ENCODE data around the gene WDR36.

The WDR36 gene

DNA sequence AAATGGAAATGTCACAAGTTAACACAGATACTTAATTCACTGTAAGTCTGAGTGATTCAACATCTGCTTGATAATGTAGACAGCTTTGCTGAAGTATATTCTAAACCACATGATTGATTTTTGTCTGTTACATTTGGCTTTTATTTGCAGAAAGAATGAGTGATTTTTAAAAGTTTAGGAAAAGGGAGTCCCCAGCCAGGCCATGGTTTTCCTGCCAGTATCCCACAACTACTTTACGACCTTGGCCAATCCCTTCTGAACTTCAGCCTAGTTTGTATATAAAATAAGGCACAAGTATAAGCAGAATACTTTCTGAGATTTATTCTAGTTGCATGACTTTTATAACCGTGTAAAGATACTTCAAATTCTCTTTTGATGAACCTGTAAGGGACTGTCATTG lies 27.1 kb downstream of the WDR36 start:
- Mint-ChIP-seq H3K4me1 (peaks cover 16 to 26% of the 10 kb centered on the region in 2 donors), H3K27ac (no peak overlapping the region), H3K36me3 (peaks cover 19 to 40% of the 10 kb centered on the region in 2 donors), H3K9me3 (no peaks in the 10 kb centered on the region), H3K27me3 (no peaks in the 10 kb centered on the region), H3K4me3 (no peak overlapping the region)
- DNase-seq (no peak), ATAC-seq (replicated peaks) (no peak)

DNA sequence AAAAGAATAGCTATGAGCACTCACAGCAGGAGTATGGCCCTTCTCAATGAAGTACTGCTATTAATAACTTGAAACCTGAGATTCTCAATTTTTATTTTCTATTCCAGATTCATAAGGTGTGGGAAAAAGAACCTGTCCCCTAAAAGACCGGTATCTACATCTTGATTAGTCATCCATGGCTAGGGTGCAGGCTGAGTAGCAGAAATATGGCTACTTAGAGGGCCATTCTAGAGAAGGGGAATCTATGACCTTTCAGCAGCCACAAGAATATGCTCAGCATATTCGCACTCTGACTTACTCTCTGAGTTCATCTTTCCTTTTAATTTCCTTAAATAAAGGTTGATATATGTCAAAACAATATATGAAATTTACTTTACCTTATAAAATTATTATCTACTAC lies 27.7 kb downstream of the WDR36 start:
- ATAC-seq (replicated peaks) (peak; percentile 90), DNase-seq (no peak)
- H3K27ac Mint-ChIP-seq: no peak overlapping the region
- peaks cover 21 to 41% of the 10 kb centered on the region in 2 donors for H3K36me3 Mint-ChIP-seq
- no peak overlapping the region for H3K4me3 Mint-ChIP-seq
- no peaks in the 10 kb centered on the region for H3K27me3 Mint-ChIP-seq
- H3K4me1 Mint-ChIP-seq: peaks cover 14 to 22% of the 10 kb centered on the region in 2 donors
- no peaks in the 10 kb centered on the region for H3K9me3 Mint-ChIP-seq

DNA sequence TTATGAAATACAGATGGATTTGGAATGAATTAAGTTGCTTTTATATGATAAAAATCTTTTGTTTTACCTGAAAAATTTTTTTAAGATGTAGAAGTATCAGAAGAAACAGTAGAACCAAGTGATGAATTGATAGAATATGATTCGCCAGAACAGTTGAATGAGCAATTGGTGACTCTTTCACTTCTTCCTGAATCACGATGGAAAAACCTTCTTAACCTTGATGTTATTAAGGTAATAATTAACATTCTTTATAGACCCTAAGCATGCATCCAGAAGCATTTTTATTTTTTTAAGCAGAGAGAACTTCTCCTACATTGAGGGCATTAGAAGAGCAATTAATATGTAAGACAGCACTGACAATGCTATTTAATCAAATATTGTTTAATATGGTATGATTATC lies 28.8 kb downstream of the WDR36 start:
- H3K4me1 Mint-ChIP-seq: peaks cover 13 to 20% of the 10 kb centered on the region in 2 donors
- no peak overlapping the region for H3K27ac Mint-ChIP-seq
- no peak overlapping the region for H3K4me3 Mint-ChIP-seq
- ATAC-seq (replicated peaks) (no peak), DNase-seq (no peak)
- H3K9me3 Mint-ChIP-seq: no peaks in the 10 kb centered on the region
- no peaks in the 10 kb centered on the region for H3K27me3 Mint-ChIP-seq
- H3K36me3 Mint-ChIP-seq: peaks cover 20 to 40% of the 10 kb centered on the region in 2 donors

DNA sequence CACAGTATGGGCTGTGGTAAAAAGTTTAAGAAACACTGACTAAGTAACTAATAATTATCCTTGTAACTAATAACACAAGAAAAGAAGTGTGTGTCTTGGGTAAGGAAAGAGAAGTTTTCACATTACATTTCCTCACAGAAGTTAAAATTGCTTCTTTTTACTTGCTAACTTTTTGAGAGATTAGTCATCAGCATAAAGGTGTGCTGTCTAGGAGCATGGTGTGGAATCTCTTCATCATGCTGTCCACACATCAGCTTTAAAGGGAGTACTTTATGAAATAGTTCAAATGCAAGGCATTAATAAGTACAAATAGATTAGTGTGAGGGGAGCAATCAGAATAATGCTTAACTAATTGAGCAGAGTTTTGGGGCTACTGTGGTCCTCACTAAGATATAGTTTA lies 29.8 kb downstream of the WDR36 start:
- Mint-ChIP-seq H3K36me3 (peaks cover 25 to 47% of the 10 kb centered on the region in 2 donors), H3K27ac (no peak overlapping the region), H3K4me3 (no peak overlapping the region), H3K9me3 (no peaks in the 10 kb centered on the region), H3K27me3 (no peaks in the 10 kb centered on the region), H3K4me1 (peaks cover 12 to 13% of the 10 kb centered on the region in 2 donors)
- peak in 1 of 2 donors; percentile 28 for ATAC-seq (replicated peaks)
- no peak for DNase-seq

DNA sequence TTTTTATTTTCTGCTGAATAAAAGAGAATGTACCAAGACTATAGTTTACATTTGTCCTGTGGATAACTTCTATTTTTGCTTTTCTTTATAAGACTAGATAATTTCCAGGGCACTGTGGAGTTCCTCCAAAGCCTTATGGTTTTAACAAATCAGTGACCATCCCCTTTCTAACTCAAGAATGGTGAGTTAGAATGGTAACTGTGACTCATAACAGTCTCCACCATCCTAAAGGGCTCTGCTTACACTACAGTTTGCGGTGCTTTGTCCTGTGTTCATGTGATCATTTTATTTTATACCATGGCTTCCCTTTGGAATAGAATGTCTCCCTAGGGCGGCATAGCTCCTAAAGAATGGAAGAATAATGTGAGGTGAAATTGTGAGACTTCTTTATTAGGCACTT lies 30.2 kb downstream of the WDR36 start:
- Mint-ChIP-seq H3K27ac (no peak overlapping the region), H3K4me3 (no peak overlapping the region), H3K27me3 (no peaks in the 10 kb centered on the region), H3K9me3 (no peaks in the 10 kb centered on the region), H3K36me3 (peaks cover 23 to 48% of the 10 kb centered on the region in 2 donors), H3K4me1 (peaks cover 7 to 10% of the 10 kb centered on the region in 2 donors)
- DNase-seq: no peak
- ATAC-seq (replicated peaks): peak; percentile 72 to 76

DNA sequence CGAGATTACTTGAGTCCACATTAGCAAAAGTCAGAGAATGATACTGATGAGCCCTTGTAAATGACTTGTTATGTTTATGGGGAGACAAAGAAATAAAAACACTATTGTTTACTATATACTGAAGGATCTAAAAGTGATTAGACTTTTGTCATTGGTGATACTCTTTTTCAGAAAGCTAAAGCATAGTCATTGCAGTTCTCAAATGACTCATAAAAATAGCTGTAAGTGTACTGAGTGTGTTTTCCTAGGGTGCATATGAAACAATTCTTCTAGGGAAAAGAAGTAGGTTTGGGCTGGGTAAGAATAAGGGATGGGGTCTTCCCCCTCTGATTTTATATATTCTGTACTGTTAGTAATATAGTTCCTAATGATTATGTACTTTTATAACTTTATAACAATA lies 32.6 kb downstream of the WDR36 start:
- H3K27ac Mint-ChIP-seq: no peak overlapping the region
- H3K9me3 Mint-ChIP-seq: no peaks in the 10 kb centered on the region
- H3K27me3 Mint-ChIP-seq: no peaks in the 10 kb centered on the region
- DNase-seq (no peak), ATAC-seq (replicated peaks) (no peak)
- H3K4me1 Mint-ChIP-seq: peaks cover 2 to 7% of the 10 kb centered on the region in 2 donors
- peaks cover 24 to 41% of the 10 kb centered on the region in 2 donors for H3K36me3 Mint-ChIP-seq
- H3K4me3 Mint-ChIP-seq: no peak overlapping the region

DNA sequence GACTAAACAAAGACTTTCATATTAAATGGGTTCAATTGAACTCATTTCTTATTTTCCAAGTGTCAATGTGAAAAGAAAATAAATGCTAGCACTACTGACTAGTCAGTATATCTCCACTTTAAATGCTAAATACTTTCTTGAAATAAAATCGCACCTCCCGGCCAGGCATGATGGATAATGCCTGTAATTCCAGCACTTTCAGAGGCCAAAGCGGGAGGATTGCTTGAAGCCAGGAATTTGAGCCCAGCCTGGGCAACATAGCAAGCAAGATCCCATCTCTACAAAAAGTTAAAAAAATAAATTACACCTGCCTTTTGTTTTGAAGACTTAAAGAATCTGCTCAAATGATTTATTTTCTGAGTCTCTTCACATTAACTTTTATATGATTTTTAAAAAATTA lies 34.7 kb downstream of the WDR36 start:
- DNase-seq (no peak), ATAC-seq (replicated peaks) (no peak)
- Mint-ChIP-seq H3K4me3 (no peak overlapping the region), H3K27me3 (no peaks in the 10 kb centered on the region), H3K27ac (no peak overlapping the region), H3K9me3 (no peaks in the 10 kb centered on the region), H3K4me1 (peaks cover 6 to 9% of the 10 kb centered on the region in 2 donors), H3K36me3 (peaks cover 26 to 39% of the 10 kb centered on the region in 2 donors)

DNA sequence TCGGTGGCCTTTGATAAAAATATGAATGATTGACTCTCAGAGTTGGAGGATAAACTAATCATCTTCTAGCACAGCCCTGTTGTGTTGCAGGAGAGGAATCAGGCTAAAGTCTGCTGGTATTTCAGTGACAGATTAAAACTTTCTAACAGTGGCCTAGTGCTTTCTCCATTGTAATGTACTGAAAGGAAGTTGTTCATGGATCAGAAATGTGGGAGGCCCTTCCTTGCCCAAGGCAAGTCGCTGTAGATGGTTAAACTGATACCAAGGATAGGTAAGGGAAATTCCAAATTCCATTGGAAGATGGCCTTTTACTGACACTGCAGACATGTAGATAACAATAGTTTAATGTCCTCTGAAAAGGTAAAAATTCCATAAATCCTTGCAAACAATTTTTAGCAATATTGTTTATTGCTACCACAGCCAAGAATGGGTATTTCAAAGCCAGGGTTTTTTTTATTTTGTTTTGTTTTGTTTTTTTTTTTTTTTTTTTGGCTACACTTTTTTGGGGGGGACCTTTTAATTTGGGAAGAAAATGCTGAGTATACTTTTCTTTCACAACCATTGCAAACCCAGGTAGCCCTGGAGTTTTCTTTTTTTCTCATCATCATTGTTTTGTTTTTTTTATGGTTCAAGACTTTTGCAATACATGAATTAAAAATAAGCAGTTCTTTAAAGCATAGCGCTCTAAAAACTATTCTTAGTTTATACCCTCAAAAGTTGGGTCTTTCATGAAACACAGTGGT lies 35.5 kb downstream of the WDR36 start:
- no peak overlapping the region for H3K4me3 Mint-ChIP-seq
- H3K27ac Mint-ChIP-seq: no peak overlapping the region
- H3K9me3 Mint-ChIP-seq: no peaks in the 10 kb centered on the region
- no peak for ATAC-seq (replicated peaks)
- no peaks in the 10 kb centered on the region for H3K27me3 Mint-ChIP-seq
- H3K36me3 Mint-ChIP-seq: peaks cover 25 to 36% of the 10 kb centered on the region in 2 donors
- H3K4me1 Mint-ChIP-seq: peaks cover 9 to 16% of the 10 kb centered on the region in 2 donors
- no peak for DNase-seq

DNA sequence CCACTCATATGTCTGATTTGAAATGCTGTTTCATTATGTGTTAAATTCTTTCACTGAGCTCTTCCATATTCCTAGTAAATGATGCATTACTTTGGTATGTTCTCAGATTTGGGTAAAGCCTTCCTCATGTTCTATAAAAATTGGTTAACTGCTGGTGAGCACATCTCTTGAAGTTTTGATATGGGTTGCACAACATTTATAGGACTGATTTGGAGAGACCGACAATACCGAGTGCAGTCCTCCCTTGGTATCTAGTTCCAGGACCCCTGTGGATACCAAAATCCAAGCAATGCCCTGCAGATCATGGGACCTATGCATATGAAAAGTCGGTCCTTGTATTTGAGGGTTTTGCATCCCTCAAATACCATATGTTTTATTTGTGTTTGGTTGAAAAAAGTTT lies 37.8 kb downstream of the WDR36 start:
- Mint-ChIP-seq H3K27me3 (no peaks in the 10 kb centered on the region), H3K4me1 (peaks cover 17 to 25% of the 10 kb centered on the region in 2 donors), H3K4me3 (no peak overlapping the region), H3K36me3 (peaks cover 19 to 30% of the 10 kb centered on the region in 2 donors), H3K27ac (no peak overlapping the region), H3K9me3 (peaks cover 0 to 4% of the 10 kb centered on the region in 2 donors)
- no peak for ATAC-seq (replicated peaks)
- DNase-seq: no peak

DNA sequence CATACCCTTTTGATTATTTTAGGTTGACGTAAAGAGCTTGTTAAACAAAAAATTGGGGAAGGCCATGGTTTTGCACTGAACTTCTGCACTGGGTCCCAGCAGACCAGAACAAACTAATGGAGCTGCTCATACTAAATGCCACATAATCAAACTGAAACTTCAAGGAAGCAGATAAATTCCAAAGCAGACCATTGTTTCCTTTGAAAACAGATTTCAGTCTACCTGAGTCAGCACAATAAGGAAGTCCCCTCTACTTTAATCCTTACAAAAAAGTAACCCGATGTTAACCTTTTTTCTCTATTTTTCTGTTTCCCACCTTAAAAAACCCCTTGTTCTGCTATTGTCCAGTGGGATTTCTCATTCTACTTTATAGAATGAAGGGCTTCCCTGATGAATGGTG lies 39.2 kb downstream of the WDR36 start:
- H3K4me1 Mint-ChIP-seq: peaks cover 17 to 25% of the 10 kb centered on the region in 2 donors
- H3K27ac Mint-ChIP-seq: no peak overlapping the region
- peaks cover 0 to 5% of the 10 kb centered on the region in 2 donors for H3K27me3 Mint-ChIP-seq
- ATAC-seq (replicated peaks) (no peak), DNase-seq (no peak)
- H3K9me3 Mint-ChIP-seq: peaks cover 0 to 4% of the 10 kb centered on the region in 2 donors
- H3K36me3 Mint-ChIP-seq: peaks cover 15 to 25% of the 10 kb centered on the region in 2 donors
- H3K4me3 Mint-ChIP-seq: no peak overlapping the region

DNA sequence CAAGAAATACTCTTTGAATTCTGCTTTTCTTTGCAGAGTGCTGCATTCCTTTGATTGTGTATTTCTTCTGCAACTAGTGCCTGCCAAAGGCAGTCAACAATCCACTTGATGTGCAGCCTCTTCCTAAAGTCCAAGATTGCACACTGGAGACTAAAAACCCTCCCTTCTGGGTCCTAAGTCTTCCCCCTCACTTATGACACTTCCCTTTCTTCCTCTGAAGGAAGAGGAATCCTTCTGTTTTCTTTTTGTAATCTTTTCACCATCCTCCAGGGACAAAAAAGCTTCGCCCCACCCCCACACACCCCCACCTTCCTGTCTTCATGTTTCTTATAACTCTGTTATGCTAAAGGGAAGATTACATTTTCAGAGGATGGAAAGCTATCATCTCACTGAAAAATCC lies 39.9 kb downstream of the WDR36 start:
- peaks cover 0 to 4% of the 10 kb centered on the region in 2 donors for H3K9me3 Mint-ChIP-seq
- H3K4me3 Mint-ChIP-seq: no peak overlapping the region
- peaks cover 17 to 25% of the 10 kb centered on the region in 2 donors for H3K4me1 Mint-ChIP-seq
- H3K36me3 Mint-ChIP-seq: peaks cover 15 to 21% of the 10 kb centered on the region in 2 donors
- H3K27ac Mint-ChIP-seq: no peak overlapping the region
- ATAC-seq (replicated peaks) (no peak), DNase-seq (no peak)
- peaks cover 0 to 5% of the 10 kb centered on the region in 2 donors for H3K27me3 Mint-ChIP-seq

DNA sequence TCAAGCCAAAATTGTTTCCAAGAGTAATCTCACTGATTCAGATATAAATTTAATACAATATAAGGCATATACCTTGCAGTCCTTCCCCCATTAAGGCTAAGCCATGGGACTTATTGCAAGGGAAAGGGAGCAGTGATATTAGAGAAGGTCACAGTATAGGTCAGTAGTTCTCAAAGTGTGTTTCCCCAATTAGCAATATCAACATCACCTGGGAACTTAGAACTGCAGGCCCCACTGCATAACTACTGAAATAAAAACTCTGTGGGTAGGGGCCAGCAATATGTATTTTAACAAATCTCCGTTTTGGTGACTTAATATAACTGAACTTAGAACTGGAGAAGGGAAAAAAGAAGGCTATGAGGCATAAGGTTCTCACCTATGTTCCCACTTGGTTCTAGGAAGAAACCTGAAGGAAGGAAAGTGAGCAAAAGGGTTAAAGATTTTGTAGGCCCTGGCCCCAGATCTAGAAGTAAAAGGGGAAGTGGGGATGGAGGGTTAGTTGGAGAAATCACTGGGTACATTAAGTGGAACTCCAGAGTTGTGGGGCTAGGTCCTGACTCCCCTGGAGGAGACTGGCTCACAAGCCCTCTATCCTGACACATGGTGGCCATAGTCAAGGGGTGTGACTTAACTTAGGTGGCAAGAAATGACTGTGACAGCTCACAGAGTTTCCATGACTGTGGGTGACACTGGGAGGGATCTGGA lies 40.7 kb downstream of the WDR36 start:
- DNase-seq (no peak), ATAC-seq (replicated peaks) (peak; percentile 70 to 85)
- peaks cover 0 to 5% of the 10 kb centered on the region in 2 donors for H3K27me3 Mint-ChIP-seq
- H3K36me3 Mint-ChIP-seq: peaks cover 10 to 13% of the 10 kb centered on the region in 2 donors
- peaks cover 0 to 4% of the 10 kb centered on the region in 2 donors for H3K9me3 Mint-ChIP-seq
- peak overlapping the region; percentile 76 for H3K27ac Mint-ChIP-seq
- H3K4me3 Mint-ChIP-seq: no peak overlapping the region
- H3K4me1 Mint-ChIP-seq: peaks cover 17 to 25% of the 10 kb centered on the region in 2 donors

DNA sequence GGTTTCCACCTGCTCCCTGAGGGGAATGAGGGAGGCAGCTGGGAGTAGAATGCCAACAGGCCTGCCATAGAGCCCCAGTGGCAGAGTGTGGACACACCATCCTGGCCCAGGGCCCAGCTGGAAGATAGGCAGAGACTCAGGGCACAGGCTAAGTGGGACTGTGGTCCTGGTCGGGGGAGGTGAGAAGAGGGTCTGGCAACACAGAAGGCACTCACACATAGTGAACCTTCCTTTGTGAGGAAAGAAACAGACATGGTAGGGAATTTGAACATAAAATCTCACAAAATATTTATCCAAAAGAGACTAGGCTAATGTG lies 41.2 kb downstream of the WDR36 start:
- H3K9me3 Mint-ChIP-seq: peaks cover 0 to 4% of the 10 kb centered on the region in 2 donors

DNA sequence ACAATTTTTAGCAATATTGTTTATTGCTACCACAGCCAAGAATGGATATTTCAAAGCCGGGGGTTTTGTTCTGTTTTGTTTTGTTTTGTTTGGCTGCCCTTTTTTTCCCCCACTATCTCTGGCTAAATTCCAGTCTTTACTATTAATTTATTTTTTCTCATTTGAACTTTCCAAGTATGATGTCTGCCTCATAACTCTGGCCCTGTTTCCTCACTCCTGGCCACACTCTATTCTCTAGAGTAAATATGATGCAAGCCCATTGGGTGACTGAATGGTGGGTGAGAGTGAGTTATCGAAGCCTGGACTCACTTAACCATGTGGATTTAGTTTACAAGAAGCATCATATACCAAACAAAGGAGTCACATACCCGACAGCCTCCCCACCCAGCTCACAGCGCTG lies 41.9 kb downstream of the WDR36 start:
- DNase-seq (no peak), ATAC-seq (replicated peaks) (no peak)
- Mint-ChIP-seq H3K27ac (no peak overlapping the region), H3K27me3 (peaks cover 0 to 5% of the 10 kb centered on the region in 2 donors), H3K9me3 (peaks cover 0 to 4% of the 10 kb centered on the region in 2 donors), H3K4me1 (peaks cover 17 to 25% of the 10 kb centered on the region in 2 donors), H3K36me3 (peaks cover 8 to 10% of the 10 kb centered on the region in 2 donors), H3K4me3 (no peak overlapping the region)

More for the DNA sequence above, 41.2 kb downstream of the WDR36 start:
- ATAC-seq (replicated peaks) (peak in 1 of 2 donors; percentile 36), DNase-seq (no peak)
- Mint-ChIP-seq H3K4me3 (no peak overlapping the region), H3K27me3 (peaks cover 0 to 5% of the 10 kb centered on the region in 2 donors), H3K27ac (peak overlapping the region; percentile 76), H3K4me1 (peaks cover 17 to 25% of the 10 kb centered on the region in 2 donors), H3K36me3 (peaks cover 8 to 10% of the 10 kb centered on the region in 2 donors)

DNA sequence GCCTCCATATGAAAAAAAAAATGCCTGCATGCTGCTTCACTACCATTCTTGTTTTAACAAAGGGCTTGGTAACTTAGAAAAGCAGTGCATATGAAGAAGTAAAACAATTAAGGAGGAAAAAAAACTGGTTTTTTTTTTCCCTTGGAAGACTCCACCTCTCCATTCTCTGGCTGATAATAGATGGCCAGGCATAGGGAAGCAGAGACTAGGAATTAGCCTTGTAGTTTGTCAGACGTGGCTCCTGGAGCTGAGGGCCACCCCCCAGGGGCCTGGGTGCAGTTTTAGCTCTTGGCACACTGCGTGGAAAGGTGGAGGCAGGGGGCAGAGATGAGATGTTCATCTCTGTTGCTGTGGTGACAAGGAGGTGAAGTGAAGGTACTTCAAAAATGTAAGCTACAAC lies 42.7 kb downstream of the WDR36 start:
- Mint-ChIP-seq H3K36me3 (peaks cover 6 to 9% of the 10 kb centered on the region in 2 donors), H3K4me3 (no peak overlapping the region), H3K9me3 (peaks cover 0 to 4% of the 10 kb centered on the region in 2 donors), H3K27ac (no peak overlapping the region), H3K27me3 (peaks cover 0 to 5% of the 10 kb centered on the region in 2 donors), H3K4me1 (peaks cover 17 to 25% of the 10 kb centered on the region in 2 donors)
- no peak for ATAC-seq (replicated peaks)
- DNase-seq: no peak

Data from stimulated activated naive B cell treated with anti-CD40 and anti-IgM and Interleukin-4, amounts not matched to agents 10 μg/mL and 1 μg/mL and 100 μg/mL, for 72 hours (primary cell).